ENCODE data around the gene BDKRB2. TPM values are rescaled to one million over a fixed set of nuclear protein-coding genes. Genes with fewer than 3 reads are reported as not detected.

BDKRB2 gene
- polyA plus RNA-seq, 1 experiment = 26.8 TPM

- no peak for DNase-seq (ENCODE audit: low read depth)
- Histone ChIP-seq H3K27me3 (ENCODE audit: control insufficient read depth, insufficient read depth, low read length) (no peaks in the 10 kb centered on the region), H3K36me3 (ENCODE audit: control insufficient read depth, insufficient read depth, low read length) (peaks cover 3% of the 10 kb centered on the region; the same call in 1 of the 2 replicates), H3K4me3 (ENCODE audit: low read depth, low read length) (peak overlapping the region; percentile 70)
- TF ChIP-seq CTCF (IDR thresholded peaks at IDR 0.05; ENCODE audit: insufficient read depth, low read depth, low read length) = no peak
- CTCF ChIA-PET = interaction anchor here (0.6 to 2.3 kb wide), 8 partner anchors 17 to 217 kb away, joined by 3 to 9 read pairs (median 4); no protein-coding TSS in a partner anchor
- POLR2A ChIA-PET = interaction anchor here (0.6 to 0.7 kb wide), 3 partner anchors 38 to 80 kb away, joined by 3 to 14 read pairs (median 9); no protein-coding TSS in a partner anchor
Measured at GRCh38 chr14:96205059-96205977, 679 bp downstream of the BDKRB2 start.

GRCh38 chr14:96205978-96206360, 1.3 kb downstream of the BDKRB2 start:
- H3K4me3 ChIP-seq (ENCODE audit: low read depth, low read length) = peak overlapping the region; percentile 70
- TF ChIP-seq CTCF (IDR thresholded peaks at IDR 0.05; ENCODE audit: insufficient read depth, low read depth, low read length) = no peak
- ChIA-PET CTCF (interaction anchor here (0.6 to 2.3 kb wide), 4 partner anchors 20 to 105 kb away, joined by 3 to 9 read pairs (median 4); no protein-coding TSS in a partner anchor), POLR2A (no interaction called here)
- H3K27me3 ChIP-seq (ENCODE audit: control insufficient read depth, insufficient read depth, low read length) = no peaks in the 10 kb centered on the region
- H3K36me3 ChIP-seq (ENCODE audit: control insufficient read depth, insufficient read depth, low read length) = peaks cover 6% of the 10 kb centered on the region
- no peak for DNase-seq (ENCODE audit: low read depth)

GRCh38 chr14:96206461-96206860, 1.8 kb downstream of the BDKRB2 start:
- no peak for TF ChIP-seq CTCF (IDR thresholded peaks at IDR 0.05; ENCODE audit: insufficient read depth, low read depth, low read length)
- CTCF ChIA-PET = interaction anchor here (0.7 to 2.3 kb wide), 2 partner anchors 19 to 105 kb away, joined by 3 to 9 read pairs; no protein-coding TSS in a partner anchor
- DNase-seq (ENCODE audit: low read depth) = no peak
- POLR2A ChIA-PET = interaction anchor here (0.6 kb wide), 1 partner anchor 41 kb away, joined by 3 read pairs; no protein-coding TSS in a partner anchor
- Histone ChIP-seq H3K27me3 (ENCODE audit: control insufficient read depth, insufficient read depth, low read length) (no peaks in the 10 kb centered on the region), H3K36me3 (ENCODE audit: control insufficient read depth, insufficient read depth, low read length) (peaks cover 10% of the 10 kb centered on the region), H3K4me3 (ENCODE audit: low read depth, low read length) (peak overlapping the region; percentile 70)

- DNase-seq (ENCODE audit: low read depth) = no peak
- ChIA-PET POLR2A (interaction anchor here (0.5 kb wide), 1 partner anchor 67 kb away, joined by 13 read pairs; no protein-coding TSS in a partner anchor), CTCF (interaction anchor here (1.0 to 1.1 kb wide), 2 partner anchors 69 to 109 kb away, joined by 3 to 4 read pairs; no protein-coding TSS in a partner anchor)
- Histone ChIP-seq H3K27me3 (ENCODE audit: control insufficient read depth, insufficient read depth, low read length) (no peaks in the 10 kb centered on the region), H3K4me3 (ENCODE audit: low read depth, low read length) (no peak overlapping the region), H3K36me3 (ENCODE audit: control insufficient read depth, insufficient read depth, low read length) (peaks cover 13% of the 10 kb centered on the region)
- no peak for TF ChIP-seq CTCF (IDR thresholded peaks at IDR 0.05; ENCODE audit: insufficient read depth, low read depth, low read length)
Measured at GRCh38 chr14:96207686-96208085, 3.0 kb downstream of the BDKRB2 start.

- Histone ChIP-seq H3K36me3 (ENCODE audit: control insufficient read depth, insufficient read depth, low read length) (peaks cover 15% of the 10 kb centered on the region), H3K4me3 (ENCODE audit: low read depth, low read length) (no peak overlapping the region), H3K27me3 (ENCODE audit: control insufficient read depth, insufficient read depth, low read length) (no peaks in the 10 kb centered on the region)
- CTCF ChIA-PET = interaction anchor here (0.7 kb wide), 1 partner anchor 797 kb away, joined by 4 read pairs; no protein-coding TSS in a partner anchor
- no peak for DNase-seq (ENCODE audit: low read depth)
- POLR2A ChIA-PET = no interaction called here
- no peak for TF ChIP-seq CTCF (IDR thresholded peaks at IDR 0.05; ENCODE audit: insufficient read depth, low read depth, low read length)
Measured at GRCh38 chr14:96208739-96209138, 4.1 kb downstream of the BDKRB2 start.

Data from BJ (cell line).